GM10248 (cell line): ENCODE results near the gene BICD1.
"Not testable (repeated sequence)": the region's sequence is repeated elsewhere in the genome, so short reads cannot be mapped to it uniquely, and the experiment has no call there.

Experiments
- CTCF ChIA-PET: fragments of 300-600 bp; sonication (Branson Sonifier 250); formaldehyde crosslinking; extraction: SDS; loops from one replicate; lab custom pipeline; 2021; ENCODE audit warnings: antibody characterized with exemption; lab: Yijun Ruan, JAX
- POLR2A ChIA-PET: fragments of 350-650 bp; sonication (Branson Sonifier 250); formaldehyde crosslinking; extraction: SDS; loops from one replicate; lab custom pipeline; 2020; ENCODE audit warnings: antibody characterized with exemption; lab: Yijun Ruan, JAX
- DNase-seq: peaks from one replicate; pipeline ENCODE4 v3.0.0; 2012; ENCODE audit errors: extremely low spot score
- TF ChIP-seq, protein P1 (sequence below): IDR thresholded peaks from 2 replicates; pipeline ENCODE4 v1.5.1; 2012; ENCODE audit warnings: mild to moderate bottlenecking, low read depth; ENCODE audit errors: extremely low read depth, missing control alignments, control extremely low read depth

The BICD1 gene

DNA sequence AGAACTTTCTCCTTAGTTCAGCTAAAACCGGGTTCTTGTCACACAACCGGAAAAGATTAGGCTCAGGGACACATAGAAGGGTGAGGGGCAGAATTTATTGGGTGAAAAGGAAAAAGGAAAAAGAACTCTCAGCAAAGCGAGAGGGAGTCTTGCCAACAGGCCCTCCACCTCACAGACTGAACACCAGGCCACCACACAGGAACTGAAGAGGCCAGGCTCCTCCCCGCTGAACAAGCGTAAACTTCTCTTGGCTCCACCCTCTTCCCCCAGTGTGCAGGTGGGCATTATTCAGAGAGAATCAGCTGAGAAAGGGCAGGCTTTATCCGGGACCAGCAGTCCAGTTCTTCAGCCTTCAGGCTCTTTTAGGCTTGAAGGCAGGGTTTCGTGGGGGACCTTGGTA is 167.1 kb downstream of the BICD1 start:
- CTCF ChIA-PET, result no interaction called here
- TF ChIP-seq, protein P1, sequence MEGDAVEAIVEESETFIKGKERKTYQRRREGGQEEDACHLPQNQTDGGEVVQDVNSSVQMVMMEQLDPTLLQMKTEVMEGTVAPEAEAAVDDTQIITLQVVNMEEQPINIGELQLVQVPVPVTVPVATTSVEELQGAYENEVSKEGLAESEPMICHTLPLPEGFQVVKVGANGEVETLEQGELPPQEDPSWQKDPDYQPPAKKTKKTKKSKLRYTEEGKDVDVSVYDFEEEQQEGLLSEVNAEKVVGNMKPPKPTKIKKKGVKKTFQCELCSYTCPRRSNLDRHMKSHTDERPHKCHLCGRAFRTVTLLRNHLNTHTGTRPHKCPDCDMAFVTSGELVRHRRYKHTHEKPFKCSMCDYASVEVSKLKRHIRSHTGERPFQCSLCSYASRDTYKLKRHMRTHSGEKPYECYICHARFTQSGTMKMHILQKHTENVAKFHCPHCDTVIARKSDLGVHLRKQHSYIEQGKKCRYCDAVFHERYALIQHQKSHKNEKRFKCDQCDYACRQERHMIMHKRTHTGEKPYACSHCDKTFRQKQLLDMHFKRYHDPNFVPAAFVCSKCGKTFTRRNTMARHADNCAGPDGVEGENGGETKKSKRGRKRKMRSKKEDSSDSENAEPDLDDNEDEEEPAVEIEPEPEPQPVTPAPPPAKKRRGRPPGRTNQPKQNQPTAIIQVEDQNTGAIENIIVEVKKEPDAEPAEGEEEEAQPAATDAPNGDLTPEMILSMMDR, result no peak
- DNase-seq, result peak; percentile 50
- POLR2A ChIA-PET, result no interaction called here

DNA sequence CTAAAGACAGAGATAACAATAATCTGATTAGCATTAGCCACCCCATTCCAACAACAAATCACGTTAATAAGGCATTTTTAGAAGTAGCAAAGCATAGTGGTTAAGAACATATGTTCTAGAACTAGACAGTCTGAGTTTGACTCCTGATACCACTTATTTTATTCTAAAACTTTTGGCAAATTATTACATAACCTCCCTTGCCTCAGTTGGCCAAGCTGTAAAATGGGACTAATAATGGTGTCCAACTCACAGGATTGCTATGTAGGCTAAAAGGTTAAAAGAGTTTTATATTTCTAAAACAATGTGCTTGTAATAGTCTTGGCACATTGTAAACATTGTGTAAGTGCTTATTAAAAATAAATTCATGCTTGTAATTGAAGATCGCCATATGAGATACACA is 168.0 kb downstream of the BICD1 start:
- CTCF ChIA-PET, result interaction anchor here (5.1 kb wide), 1 partner anchor 16 kb away, joined by 24 read pairs; no protein-coding TSS in a partner anchor
- TF ChIP-seq, protein P1, result no peak
- no peak for DNase-seq
- POLR2A ChIA-PET, result no interaction called here

DNA sequence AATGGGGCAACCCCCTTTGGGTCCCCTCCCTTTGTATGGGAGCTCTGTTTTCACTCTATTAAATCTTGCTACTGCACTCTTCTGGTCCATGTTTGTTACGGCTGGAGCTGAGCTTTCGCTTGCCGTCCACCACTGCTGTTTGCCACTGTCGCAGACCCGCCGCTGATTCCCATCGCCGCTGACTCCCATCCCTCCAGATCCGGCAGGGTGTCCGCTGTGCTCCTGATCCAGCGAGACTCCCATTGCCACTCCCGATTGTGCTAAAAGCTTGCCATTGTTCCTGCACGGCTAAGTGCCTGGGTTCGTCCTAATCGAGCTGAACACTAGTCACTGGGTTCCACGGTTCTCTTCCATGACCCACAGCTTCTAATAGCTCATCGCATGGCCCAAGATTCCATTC is 168.9 kb downstream of the BICD1 start:
- CTCF ChIA-PET, result interaction anchor here (1.3 to 5.1 kb wide), 3 partner anchors 16 to 215 kb away, joined by 3 to 24 read pairs (median 7); no protein-coding TSS in a partner anchor
- DNase-seq, POLR2A ChIA-PET: not testable (repeated sequence)

DNA sequence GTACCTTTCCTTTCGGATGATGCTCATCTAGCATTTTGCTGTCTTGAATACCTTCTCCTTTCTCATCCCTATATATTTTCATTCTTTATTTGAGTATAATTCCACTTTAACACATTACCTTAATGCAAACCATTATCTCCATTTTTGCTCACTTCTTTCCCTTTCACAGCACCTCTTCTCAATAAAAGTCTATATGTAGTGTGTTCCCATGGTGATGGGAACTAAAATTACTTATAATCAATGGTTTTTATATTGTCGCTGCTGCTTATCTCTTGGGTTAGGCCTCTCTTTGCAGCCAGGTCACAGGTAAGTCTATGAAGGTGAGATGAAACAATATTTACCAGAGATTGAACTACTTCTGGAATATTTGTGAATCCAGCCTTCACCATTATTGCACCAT is 171.1 kb downstream of the BICD1 start:
- ChIA-PET POLR2A (no interaction called here), CTCF (interaction anchor here (0.6 to 5.1 kb wide), 5 partner anchors 13 to 217 kb away, joined by 3 to 24 read pairs (median 3); no protein-coding TSS in a partner anchor)
- no peak for DNase-seq
- TF ChIP-seq, protein P1, result no peak

DNA sequence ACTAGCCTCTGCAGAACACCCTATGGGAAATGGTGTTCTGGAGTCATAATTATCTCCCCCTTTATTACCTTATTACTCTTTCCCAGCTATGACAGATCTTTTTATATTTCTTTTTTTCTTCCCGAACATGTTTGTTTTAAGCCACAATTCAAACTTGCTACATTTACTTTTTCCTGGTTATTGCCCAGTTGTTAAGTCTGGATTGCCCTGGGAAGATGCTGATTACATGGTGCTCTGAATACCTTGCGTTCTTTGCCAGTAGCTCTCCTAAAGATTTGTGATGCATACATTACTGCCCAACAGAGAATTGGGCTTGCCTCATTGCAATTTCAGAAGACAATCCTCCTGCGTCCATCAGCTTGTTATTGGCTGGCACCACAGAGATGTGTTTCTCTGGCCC is 174.5 kb downstream of the BICD1 start:
- TF ChIP-seq, protein P1, result no peak
- no peak for DNase-seq
- ChIA-PET CTCF (interaction anchor here (1.7 kb wide), 1 partner anchor 9 kb away, joined by 7 read pairs; no protein-coding TSS in a partner anchor), POLR2A (interaction anchor here (0.7 kb wide), 1 partner anchor 81 kb away, joined by 3 read pairs; no protein-coding TSS in a partner anchor)

DNA sequence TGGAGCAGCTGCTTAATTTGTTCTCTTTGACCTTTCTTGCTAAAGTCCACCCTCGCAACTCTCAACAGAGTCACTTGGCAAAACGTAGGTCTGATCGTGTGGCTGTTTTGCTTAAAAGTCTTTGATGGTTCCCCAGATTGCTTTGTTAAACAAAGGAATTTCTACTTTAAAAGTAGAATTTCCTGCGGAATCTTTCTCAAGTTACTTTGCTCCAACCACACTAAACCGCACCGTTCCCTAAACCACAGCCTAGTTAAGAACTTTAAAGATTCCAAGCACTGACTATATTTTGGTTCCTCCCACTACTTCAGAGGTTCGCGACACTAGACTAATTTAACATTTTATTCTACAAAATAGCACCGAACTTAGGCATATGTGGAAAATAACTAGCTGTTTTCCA is 177.9 kb downstream of the BICD1 start:
- no peak for DNase-seq
- ChIA-PET CTCF (interaction anchor here (1.4 to 1.8 kb wide), 2 partner anchors 10 to 13 kb away, joined by 3 to 7 read pairs; no protein-coding TSS in a partner anchor), POLR2A (no interaction called here)
- TF ChIP-seq, protein P1, result no peak

DNA sequence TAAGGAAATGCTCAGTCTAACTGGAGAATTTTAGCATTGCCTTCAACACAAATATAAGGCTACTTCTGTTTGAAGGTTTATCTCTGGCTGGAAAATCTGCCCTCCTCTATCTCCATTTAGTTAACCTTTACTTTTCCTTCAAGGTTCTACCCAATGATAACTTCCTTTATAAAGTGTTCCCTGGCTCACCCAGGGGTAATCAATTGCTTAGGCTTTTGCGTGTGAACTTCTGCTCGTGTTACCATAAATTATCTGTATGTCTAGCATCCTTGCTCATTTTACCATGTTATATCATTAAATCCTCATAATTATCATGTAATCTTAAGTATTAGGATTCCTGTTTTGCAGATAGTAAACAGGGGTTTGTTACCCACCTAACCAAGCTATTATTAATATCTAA is 178.4 kb downstream of the BICD1 start:
- no peak for DNase-seq
- ChIA-PET CTCF (interaction anchor here (1.1 to 1.8 kb wide), 3 partner anchors 9 to 12 kb away, joined by 3 to 7 read pairs (median 3); no protein-coding TSS in a partner anchor), POLR2A (no interaction called here)
- TF ChIP-seq, protein P1, result no peak
